ENCODE data around the gene COL27A1. TPM values are rescaled to one million over a fixed set of nuclear protein-coding genes. Genes with fewer than 3 reads are reported as not detected.
A peak's percentile ranks its signal among the peaks of the same experiment; 100 is the strongest.

Gene COL27A1
- total RNA-seq, 1 donor from 2014 or later = 61.4 TPM

- Mint-ChIP-seq H3K9me3 (ENCODE audit: unreplicated experiment) (no peaks in the 10 kb centered on the region), H3K4me1 (ENCODE audit: unreplicated experiment) (no peaks in the 10 kb centered on the region), H3K27ac (ENCODE audit: unreplicated experiment) (no peak overlapping the region), H3K36me3 (ENCODE audit: low read depth, unreplicated experiment) (peaks cover 51% of the 10 kb centered on the region), H3K27me3 (ENCODE audit: unreplicated experiment) (peaks cover 6% of the 10 kb centered on the region), H3K4me3 (ENCODE audit: unreplicated experiment) (no peak overlapping the region)
- no peak for DNase-seq (ENCODE audit: low spot score)
- no peak for TF ChIP-seq CTCF (IDR thresholded peaks at IDR 0.05; ENCODE audit: unreplicated experiment)
These were observed 192.3 kb downstream of the COL27A1 start for GRCh38 chr9:114347675-114348074.

- Mint-ChIP-seq H3K4me3 (ENCODE audit: unreplicated experiment) (no peak overlapping the region), H3K9me3 (ENCODE audit: unreplicated experiment) (no peaks in the 10 kb centered on the region)
These were observed 193.0 kb downstream of the COL27A1 start for GRCh38 chr9:114348261-114348905.

GRCh38 chr9:114348906-114349482 lies 193.7 kb downstream of the COL27A1 start:
- no peaks in the 10 kb centered on the region for H3K9me3 Mint-ChIP-seq (ENCODE audit: unreplicated experiment)
- peaks cover 45% of the 10 kb centered on the region for H3K36me3 Mint-ChIP-seq (ENCODE audit: low read depth, unreplicated experiment)
- no peak overlapping the region for H3K27ac Mint-ChIP-seq (ENCODE audit: unreplicated experiment)
- H3K4me1 Mint-ChIP-seq (ENCODE audit: unreplicated experiment) = no peaks in the 10 kb centered on the region
- peak overlapping the region; percentile 62 for H3K4me3 Mint-ChIP-seq (ENCODE audit: unreplicated experiment)
- DNase-seq (ENCODE audit: low spot score) = no peak
- no peak for TF ChIP-seq CTCF (IDR thresholded peaks at IDR 0.05; ENCODE audit: unreplicated experiment)
- peaks cover 6% of the 10 kb centered on the region for H3K27me3 Mint-ChIP-seq (ENCODE audit: unreplicated experiment)

More at GRCh38 chr9:114348261-114348905, 193.0 kb downstream of the COL27A1 start:
- H3K27ac Mint-ChIP-seq (ENCODE audit: unreplicated experiment) = peak overlapping the region; percentile 48
- no peak for TF ChIP-seq CTCF (IDR thresholded peaks at IDR 0.05; ENCODE audit: unreplicated experiment)
- H3K27me3 Mint-ChIP-seq (ENCODE audit: unreplicated experiment) = peaks cover 6% of the 10 kb centered on the region
- H3K36me3 Mint-ChIP-seq (ENCODE audit: low read depth, unreplicated experiment) = peaks cover 49% of the 10 kb centered on the region
- no peak for DNase-seq (ENCODE audit: low spot score)
- H3K4me1 Mint-ChIP-seq (ENCODE audit: unreplicated experiment) = no peaks in the 10 kb centered on the region

GRCh38 chr9:114349713-114350480 lies 194.6 kb downstream of the COL27A1 start:
- Mint-ChIP-seq H3K36me3 (ENCODE audit: low read depth, unreplicated experiment) (peaks cover 37% of the 10 kb centered on the region), H3K9me3 (ENCODE audit: unreplicated experiment) (no peaks in the 10 kb centered on the region), H3K27ac (ENCODE audit: unreplicated experiment) (no peak overlapping the region), H3K27me3 (ENCODE audit: unreplicated experiment) (peaks cover 4% of the 10 kb centered on the region), H3K4me1 (ENCODE audit: unreplicated experiment) (no peaks in the 10 kb centered on the region), H3K4me3 (ENCODE audit: unreplicated experiment) (peak overlapping the region; percentile 62)
- no peak for DNase-seq (ENCODE audit: low spot score)
- TF ChIP-seq CTCF (IDR thresholded peaks at IDR 0.05; ENCODE audit: unreplicated experiment) = no peak

All from endothelial cell (in vitro differentiated cells).